ENCODE data around the gene FRRS1.
"Not testable (repeated sequence)": the region's sequence is repeated elsewhere in the genome, so short reads cannot be mapped to it uniquely, and the experiment has no call there.

The FRRS1 gene

GRCh38 chr1:99768104-99768503 is 1.7 kb upstream of the FRRS1 start:
- DNase-seq (ENCODE audit: low read depth in 2 of 2), result no peak

- no peak for DNase-seq (ENCODE audit: low read depth in 2 of 2)
Measured at GRCh38 chr1:99764909-99765308, 1.5 kb downstream of the FRRS1 start.

- no peak for DNase-seq (ENCODE audit: low read depth in 2 of 2)
Measured at GRCh38 chr1:99764439-99764838, 2.0 kb downstream of the FRRS1 start.

GRCh38 chr1:99763956-99764355 is 2.5 kb downstream of the FRRS1 start:
- DNase-seq (ENCODE audit: low read depth in 2 of 2), result no peak

- DNase-seq (ENCODE audit: low read depth in 2 of 2), result no peak
Measured at GRCh38 chr1:99761774-99762173, 4.7 kb downstream of the FRRS1 start.

- DNase-seq (ENCODE audit: low read depth in 2 of 2), result no peak
Measured at GRCh38 chr1:99759518-99760160, 6.8 kb downstream of the FRRS1 start.

GRCh38 chr1:99758686-99759517 is 7.5 kb downstream of the FRRS1 start:
- DNase-seq (ENCODE audit: low read depth in 2 of 2), result not testable (repeated sequence)

- no peak for DNase-seq (ENCODE audit: low read depth in 2 of 2)
Measured at GRCh38 chr1:99758073-99758511, 8.3 kb downstream of the FRRS1 start.

- no peak for DNase-seq (ENCODE audit: low read depth in 2 of 2)
Measured at GRCh38 chr1:99756598-99756997, 9.8 kb downstream of the FRRS1 start.

GRCh38 chr1:99755664-99756063 is 10.8 kb downstream of the FRRS1 start:
- DNase-seq (ENCODE audit: low read depth in 2 of 2), result no peak

GRCh38 chr1:99754697-99755096 is 11.7 kb downstream of the FRRS1 start:
- DNase-seq (ENCODE audit: low read depth in 2 of 2), result no peak

GRCh38 chr1:99754055-99754626 is 12.3 kb downstream of the FRRS1 start:
- no peak for DNase-seq (ENCODE audit: low read depth in 2 of 2)

- DNase-seq (ENCODE audit: low read depth in 2 of 2), result no peak
Measured at GRCh38 chr1:99751877-99752504, 14.4 kb downstream of the FRRS1 start.

GRCh38 chr1:99749504-99750347 is 16.7 kb downstream of the FRRS1 start:
- no peak for DNase-seq (ENCODE audit: low read depth in 2 of 2)

- DNase-seq (ENCODE audit: low read depth in 2 of 2), result no peak
Measured at GRCh38 chr1:99748419-99748818, 18.0 kb downstream of the FRRS1 start.

GRCh38 chr1:99745684-99746083 is 20.8 kb downstream of the FRRS1 start:
- DNase-seq (ENCODE audit: low read depth in 2 of 2), result no peak

GRCh38 chr1:99745061-99745460 is 21.4 kb downstream of the FRRS1 start:
- DNase-seq (ENCODE audit: low read depth in 2 of 2), result no peak

GRCh38 chr1:99740141-99740540 is 26.3 kb downstream of the FRRS1 start:
- DNase-seq (ENCODE audit: low read depth in 2 of 2), result no peak

- DNase-seq (ENCODE audit: low read depth in 2 of 2), result no peak
Measured at GRCh38 chr1:99738858-99739465, 27.5 kb downstream of the FRRS1 start.

GRCh38 chr1:99737016-99737415 is 29.4 kb downstream of the FRRS1 start:
- no peak for DNase-seq (ENCODE audit: low read depth in 2 of 2)

GRCh38 chr1:99735852-99736251 is 30.6 kb downstream of the FRRS1 start:
- no peak for DNase-seq (ENCODE audit: low read depth in 2 of 2)
